ENCODE data around the gene PTPRC. TPM values are rescaled to one million over a fixed set of nuclear protein-coding genes. Genes with fewer than 3 reads are reported as not detected.

The PTPRC gene
- total and polyA plus RNA-seq, 2 donors (not counting 3 experiments of a cell fraction or from before 2014, with no cell fraction given): not detected

GRCh38 chr1:198619375-198620140 lies 19.3 kb upstream of the PTPRC start:
- FAIRE-seq (no peak), DNase-seq (ENCODE audit: low read depth, low spot score) (no peak)
- no peaks in the 10 kb centered on the region for H3K4me1 ChIP-seq (ENCODE audit: control insufficient read depth, extremely low read depth, insufficient read depth, low read length)
- H3K27me3 ChIP-seq (ENCODE audit: control insufficient read depth in 2 of 2, insufficient read depth in 2 of 2, low read length in 2 of 2): no peaks in the 10 kb centered on the region
- H3K27ac ChIP-seq (ENCODE audit: insufficient read depth, low read depth, low read length): no peak overlapping the region
- H3K9ac ChIP-seq (replicated peaks; ENCODE audit: extremely low read depth, insufficient read depth, low read length): no peak overlapping the region
- H3K9me1 ChIP-seq (replicated peaks; ENCODE audit: control insufficient read depth, extremely low read depth, insufficient read depth, low read length): no peaks in the 10 kb centered on the region
- H3K4me3 ChIP-seq (replicated peaks in 1 of 3; ENCODE audit: insufficient read depth in 1 of 3, low read depth in 1 of 3, low read length in 3 of 3): no peak overlapping the region
- TF ChIP-seq, protein P1, sequence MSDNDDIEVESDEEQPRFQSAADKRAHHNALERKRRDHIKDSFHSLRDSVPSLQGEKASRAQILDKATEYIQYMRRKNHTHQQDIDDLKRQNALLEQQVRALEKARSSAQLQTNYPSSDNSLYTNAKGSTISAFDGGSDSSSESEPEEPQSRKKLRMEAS (IDR thresholded peaks at IDR 0.05; ENCODE audit: insufficient read depth, insufficient read length): no peak
- no peak for TF ChIP-seq EZH2 (IDR thresholded peaks at IDR 0.05; ENCODE audit: borderline replicate concordance, low read depth, low read length, severe bottlenecking)
- POLR2A ChIA-PET: no interaction called here
- no peaks in the 10 kb centered on the region for H3K9me3 ChIP-seq (replicated peaks; ENCODE audit: control insufficient read depth, insufficient read depth, low read length)
- CTCF ChIA-PET: interaction anchor here (1.6 kb wide), 1 partner anchor 10 kb away, joined by 5 read pairs; no protein-coding TSS in a partner anchor
- dilution Hi-C loops (cut with MboI; ENCODE audit: extremely low pct_ligation_motif_present, low sequenced_read_pairs) (no loop called here), intact Hi-C loops (cut with micrococcal nuclease) (no loop called here)
- BruUV-seq (replicated peaks): no TSS peak
- no peak overlapping the region for H2AFZ ChIP-seq (ENCODE audit: low read depth, low read length)
- no peaks in the 10 kb centered on the region for H3K79me2 ChIP-seq (ENCODE audit: control insufficient read depth, insufficient read depth, low read length)
- no peaks in the 10 kb centered on the region for H3K36me3 ChIP-seq (ENCODE audit: control insufficient read depth in 2 of 2, extremely low read depth in 1 of 2, insufficient read depth in 2 of 2, low read length in 2 of 2)
- H3K4me2 ChIP-seq (ENCODE audit: insufficient read depth, low read length): no peak overlapping the region
- no peaks in the 10 kb centered on the region for H4K20me1 ChIP-seq (replicated peaks; ENCODE audit: control insufficient read depth, extremely low read depth, insufficient read depth, low read length)

DNA sequence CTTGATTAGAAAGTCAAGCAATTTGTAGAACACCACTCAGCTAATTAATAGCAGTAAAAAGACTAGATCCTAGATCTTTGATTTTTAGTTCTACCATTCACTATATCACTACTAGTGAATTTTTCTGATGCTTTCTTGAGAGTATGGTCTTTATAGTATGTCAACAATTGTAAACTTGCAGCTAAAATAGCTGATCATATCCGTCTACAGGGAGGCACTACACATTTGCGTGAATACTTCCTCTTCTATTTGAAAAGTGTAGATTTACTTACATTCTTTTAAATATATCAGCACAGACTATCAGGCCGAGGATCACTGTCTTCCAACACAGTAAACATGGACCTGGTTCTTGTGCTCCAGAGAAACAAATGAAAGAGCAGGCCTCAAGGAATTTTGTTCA lies 18.6 kb upstream of the PTPRC start:
- intact Hi-C loops (cut with micrococcal nuclease): no loop called here
- Histone ChIP-seq H3K9me3 (replicated peaks; ENCODE audit: control insufficient read depth, insufficient read depth, low read length) (no peaks in the 10 kb centered on the region), H3K36me3 (ENCODE audit: control insufficient read depth in 2 of 2, extremely low read depth in 1 of 2, insufficient read depth in 2 of 2, low read length in 2 of 2) (no peaks in the 10 kb centered on the region), H3K4me3 (replicated peaks in 1 of 3; ENCODE audit: insufficient read depth in 1 of 3, low read depth in 1 of 3, low read length in 3 of 3) (no peak overlapping the region), H2AFZ (ENCODE audit: low read depth, low read length) (no peak overlapping the region), H4K20me1 (replicated peaks; ENCODE audit: control insufficient read depth, extremely low read depth, insufficient read depth, low read length) (no peaks in the 10 kb centered on the region), H3K79me2 (ENCODE audit: control insufficient read depth, insufficient read depth, low read length) (no peaks in the 10 kb centered on the region), H3K4me2 (ENCODE audit: insufficient read depth, low read length) (no peak overlapping the region), H3K9ac (replicated peaks; ENCODE audit: extremely low read depth, insufficient read depth, low read length) (no peak overlapping the region), H3K4me1 (ENCODE audit: control insufficient read depth, extremely low read depth, insufficient read depth, low read length) (no peaks in the 10 kb centered on the region), H3K27me3 (ENCODE audit: control insufficient read depth in 2 of 2, insufficient read depth in 2 of 2, low read length in 2 of 2) (no peaks in the 10 kb centered on the region), H3K9me1 (replicated peaks; ENCODE audit: control insufficient read depth, extremely low read depth, insufficient read depth, low read length) (no peaks in the 10 kb centered on the region), H3K27ac (ENCODE audit: insufficient read depth, low read depth, low read length) (no peak overlapping the region)
- POLR2A ChIA-PET: no interaction called here
- CTCF ChIA-PET: interaction anchor here (1.6 kb wide), 1 partner anchor 11 kb away, joined by 5 read pairs; no protein-coding TSS in a partner anchor
- dilution Hi-C loops (cut with MboI; ENCODE audit: extremely low pct_ligation_motif_present, low sequenced_read_pairs): no loop called here
- TF ChIP-seq, protein P1 (IDR thresholded peaks at IDR 0.05; ENCODE audit: insufficient read depth, insufficient read length): no peak
- DNase-seq (ENCODE audit: low read depth, low spot score): no peak
- FAIRE-seq: no peak
- BruUV-seq (replicated peaks): no TSS peak
